Measurements from ENCODE around the gene BET1L. TPM values are rescaled to one million over a fixed set of nuclear protein-coding genes. Genes with fewer than 3 reads are reported as not detected.

BET1L gene
- total and polyA plus RNA-seq, 2 donors, result 9.3 to 27.7 TPM

GRCh38 chr11:235997-236773 lies 29.0 kb upstream of the BET1L start, which contains the start of gene SIRT3:
SIRT3 (minus strand) TSS chr11:236342; CDS start chr11:236328, 14 bp downstream.
- H3K4me3 ChIP-seq (ENCODE audit: low read length in 2 of 2), result peak within 1 kb of the TSS; percentile 65 to 98
- peaks cover 10 to 15% of the 10 kb centered on the region in 2 donors for H3K4me1 ChIP-seq (ENCODE audit: control insufficient read depth in 2 of 2, insufficient read depth in 2 of 2, low read length in 2 of 2)
- peak within 1 kb of the TSS; percentile 91 to 95 for H3K27ac ChIP-seq (ENCODE audit: low read depth in 1 of 2, low read length in 1 of 2)
- 1% methylated on average over 70 of the region's 70 CpGs for WGBS
- H3K36me3 ChIP-seq (ENCODE audit: control insufficient read depth in 2 of 2, insufficient read depth in 2 of 2, low read length in 1 of 2), result peaks cover 4 to 16% of the 10 kb centered on the region in 2 donors
- peak; percentile 56 to 90 (median 80) for DNase-seq (ENCODE audit: low read depth in 6 of 9, low spot score in 9 of 9)
- H3K9me3 ChIP-seq (ENCODE audit: control insufficient read depth in 2 of 2, insufficient read depth in 1 of 2, low read length in 1 of 2), result no peaks in the 10 kb centered on the region
- no peaks in the 10 kb centered on the region for H3K27me3 ChIP-seq (ENCODE audit: control insufficient read depth in 2 of 2, insufficient read depth in 1 of 2, low read length in 1 of 2)

DNA sequence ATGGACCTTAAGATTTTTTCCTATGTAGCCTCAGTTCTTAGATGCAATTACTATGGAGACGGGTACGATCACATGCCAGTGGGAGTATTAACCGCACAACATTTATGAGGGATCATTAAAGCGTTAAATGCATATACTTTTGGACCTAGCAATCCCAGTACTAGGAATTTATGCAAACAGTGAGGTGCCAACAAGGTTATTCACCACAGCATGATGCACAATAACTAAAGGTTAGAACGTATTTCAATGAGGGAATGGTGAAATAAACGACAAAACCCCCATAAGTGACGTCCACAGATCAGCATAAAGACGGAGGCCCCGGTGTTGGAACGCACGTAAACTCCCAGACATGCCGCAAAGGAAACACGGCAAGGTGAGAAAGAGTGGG lies 28.4 kb upstream of the BET1L start:
- H3K4me3 ChIP-seq (ENCODE audit: low read length in 2 of 2), result peak overlapping the region; percentile 65 to 84
- DNase-seq (ENCODE audit: low read depth in 6 of 9, low spot score in 9 of 9), result peak in 2 of 9 donors; percentile 19 to 33
- 7% methylated on average over 13 of the region's 13 CpGs for WGBS
- no peaks in the 10 kb centered on the region for H3K27me3 ChIP-seq (ENCODE audit: control insufficient read depth in 2 of 2, insufficient read depth in 1 of 2, low read length in 1 of 2)
- H3K9me3 ChIP-seq (ENCODE audit: control insufficient read depth in 2 of 2, insufficient read depth in 1 of 2, low read length in 1 of 2), result no peaks in the 10 kb centered on the region
- H3K36me3 ChIP-seq (ENCODE audit: control insufficient read depth in 2 of 2, insufficient read depth in 2 of 2, low read length in 1 of 2), result peaks cover 0 to 13% of the 10 kb centered on the region in 2 donors
- peaks cover 10 to 15% of the 10 kb centered on the region in 2 donors for H3K4me1 ChIP-seq (ENCODE audit: control insufficient read depth in 2 of 2, insufficient read depth in 2 of 2, low read length in 2 of 2)
- peak overlapping the region; percentile 82 to 95 for H3K27ac ChIP-seq (ENCODE audit: low read depth in 1 of 2, low read length in 1 of 2)

- Histone ChIP-seq H3K27ac (ENCODE audit: low read depth in 1 of 2, low read length in 1 of 2) (no peak overlapping the region), H3K27me3 (ENCODE audit: control insufficient read depth in 2 of 2, insufficient read depth in 1 of 2, low read length in 1 of 2) (no peaks in the 10 kb centered on the region), H3K4me1 (ENCODE audit: control insufficient read depth in 2 of 2, insufficient read depth in 2 of 2, low read length in 2 of 2) (peaks cover 10 to 15% of the 10 kb centered on the region in 2 donors), H3K4me3 (ENCODE audit: low read length in 2 of 2) (peak overlapping the region; percentile 65 to 84), H3K9me3 (ENCODE audit: control insufficient read depth in 2 of 2, insufficient read depth in 1 of 2, low read length in 1 of 2) (no peaks in the 10 kb centered on the region), H3K36me3 (ENCODE audit: control insufficient read depth in 2 of 2, insufficient read depth in 2 of 2, low read length in 1 of 2) (peaks cover 0 to 15% of the 10 kb centered on the region in 2 donors)
- WGBS, result 92% methylated on average over 8 of the region's 8 CpGs
- DNase-seq (ENCODE audit: low read depth in 6 of 9, low spot score in 9 of 9), result no peak
Measured at GRCh38 chr11:235180-235579, 28.0 kb upstream of the BET1L start.

- Histone ChIP-seq H3K27me3 (ENCODE audit: control insufficient read depth in 2 of 2, insufficient read depth in 1 of 2, low read length in 1 of 2) (no peaks in the 10 kb centered on the region), H3K9me3 (ENCODE audit: control insufficient read depth in 2 of 2, insufficient read depth in 1 of 2, low read length in 1 of 2) (no peaks in the 10 kb centered on the region), H3K4me1 (ENCODE audit: control insufficient read depth in 2 of 2, insufficient read depth in 2 of 2, low read length in 2 of 2) (peaks cover 9 to 15% of the 10 kb centered on the region in 2 donors), H3K36me3 (ENCODE audit: control insufficient read depth in 2 of 2, insufficient read depth in 2 of 2, low read length in 1 of 2) (peaks cover 0 to 3% of the 10 kb centered on the region in 2 donors), H3K27ac (ENCODE audit: low read depth in 1 of 2, low read length in 1 of 2) (no peak overlapping the region), H3K4me3 (ENCODE audit: low read length in 2 of 2) (no peak overlapping the region)
- DNase-seq (ENCODE audit: low read depth in 6 of 9, low spot score in 9 of 9), result no peak
- WGBS, result 97% methylated on average over 20 of the region's 20 CpGs
Measured at GRCh38 chr11:232783-233565, 25.8 kb upstream of the BET1L start.

DNA sequence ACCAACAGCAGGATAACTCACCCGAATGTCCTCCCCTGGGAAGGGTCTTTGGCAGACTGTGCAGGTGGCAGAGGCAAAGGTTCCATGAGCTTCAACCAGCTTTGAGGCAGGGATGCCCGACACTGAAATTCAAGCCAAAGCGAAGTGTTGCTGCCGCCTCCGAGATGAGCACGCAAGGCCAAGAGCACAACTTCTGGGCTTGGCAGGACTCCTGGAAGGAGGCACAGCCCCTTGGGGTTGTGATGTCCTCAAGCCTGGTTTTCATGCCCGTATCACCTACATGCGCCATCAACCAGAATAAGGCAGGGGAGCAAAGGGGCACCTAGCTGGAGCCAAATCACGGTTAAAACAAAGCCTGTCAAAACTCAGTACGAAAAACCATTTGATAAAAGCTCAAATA lies 23.2 kb upstream of the BET1L start:
- peaks cover 3 to 4% of the 10 kb centered on the region in 2 donors for H3K4me1 ChIP-seq (ENCODE audit: control insufficient read depth in 2 of 2, insufficient read depth in 2 of 2, low read length in 2 of 2)

DNA sequence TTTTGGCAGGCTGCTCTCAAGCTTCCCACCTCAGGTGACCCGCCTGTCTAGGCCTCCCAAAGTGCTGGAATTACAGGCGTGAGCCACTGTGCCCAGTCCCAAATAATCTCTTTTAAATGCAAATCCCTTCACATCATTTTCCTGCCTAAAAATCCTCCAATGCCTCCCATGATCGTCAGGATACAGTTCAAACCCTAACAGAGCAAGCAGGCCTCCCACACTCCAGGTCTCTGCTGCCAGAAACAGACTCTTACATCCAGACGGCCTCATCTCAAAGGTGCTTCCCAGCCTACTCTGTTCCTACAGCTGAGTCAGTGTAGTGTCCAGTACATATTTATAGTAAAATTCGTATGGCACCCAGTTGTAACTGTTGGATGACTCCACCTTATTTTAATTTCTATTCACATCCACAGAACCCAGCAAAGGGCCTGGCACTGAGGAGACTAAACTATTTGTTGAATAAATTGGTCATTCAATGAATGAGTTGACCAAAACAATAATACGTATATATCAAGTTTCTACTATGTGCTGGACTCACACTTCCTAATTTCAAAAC lies 20.7 kb upstream of the BET1L start:
- peaks cover 3 to 5% of the 10 kb centered on the region in 2 donors for H3K36me3 ChIP-seq (ENCODE audit: control insufficient read depth in 2 of 2, insufficient read depth in 2 of 2, low read length in 1 of 2)

More for the DNA sequence above, 23.2 kb upstream of the BET1L start:
- Histone ChIP-seq H3K36me3 (ENCODE audit: control insufficient read depth in 2 of 2, insufficient read depth in 2 of 2, low read length in 1 of 2) (peaks cover 0 to 3% of the 10 kb centered on the region in 2 donors), H3K4me3 (ENCODE audit: low read length in 2 of 2) (no peak overlapping the region), H3K27ac (ENCODE audit: low read depth in 1 of 2, low read length in 1 of 2) (no peak overlapping the region), H3K27me3 (ENCODE audit: control insufficient read depth in 2 of 2, insufficient read depth in 1 of 2, low read length in 1 of 2) (no peaks in the 10 kb centered on the region), H3K9me3 (ENCODE audit: control insufficient read depth in 2 of 2, insufficient read depth in 1 of 2, low read length in 1 of 2) (no peaks in the 10 kb centered on the region)
- DNase-seq (ENCODE audit: low read depth in 6 of 9, low spot score in 9 of 9), result no peak
- WGBS, result 98% methylated on average over 10 of the region's 10 CpGs

DNA sequence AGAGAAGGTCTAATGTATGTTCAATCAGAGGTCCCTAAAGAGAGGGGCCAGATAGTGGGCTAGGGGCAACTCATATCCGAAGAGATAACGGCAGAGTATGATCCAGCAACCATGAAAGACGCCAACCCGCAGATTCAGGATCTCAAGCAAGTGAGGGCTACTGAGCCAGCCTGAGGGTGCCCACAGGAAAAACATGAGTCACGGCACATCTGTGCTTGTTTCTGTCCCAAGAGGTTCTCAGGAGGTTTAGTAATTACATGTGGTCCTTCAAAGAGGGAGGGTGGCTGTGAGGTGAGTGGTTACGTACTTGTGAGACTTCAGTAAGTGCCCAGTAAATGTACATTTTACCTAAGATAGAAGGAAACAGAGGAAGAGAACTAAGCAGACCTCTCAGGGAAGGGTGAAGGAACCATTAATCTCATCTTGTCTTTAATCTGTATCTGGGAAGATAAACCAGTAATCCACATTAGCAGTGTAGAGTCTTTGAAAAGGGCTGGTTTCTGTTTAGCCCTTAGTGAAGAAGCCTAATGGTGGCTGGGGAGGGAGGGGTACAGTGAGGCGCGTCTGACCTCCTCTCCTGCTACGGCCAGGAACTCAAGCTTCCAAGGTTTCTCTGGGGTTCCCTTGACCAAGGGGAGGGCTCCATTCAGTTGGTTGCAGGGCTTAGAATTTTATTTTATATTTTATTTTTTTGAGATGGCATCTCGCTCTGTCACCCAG lies 18.7 kb upstream of the BET1L start:
- Histone ChIP-seq H3K36me3 (ENCODE audit: control insufficient read depth in 2 of 2, insufficient read depth in 2 of 2, low read length in 1 of 2) (peaks cover 3 to 10% of the 10 kb centered on the region in 2 donors), H3K27ac (ENCODE audit: low read depth in 1 of 2, low read length in 1 of 2) (no peak overlapping the region), H3K9me3 (ENCODE audit: control insufficient read depth in 2 of 2, insufficient read depth in 1 of 2, low read length in 1 of 2) (no peaks in the 10 kb centered on the region), H3K4me1 (ENCODE audit: control insufficient read depth in 2 of 2, insufficient read depth in 2 of 2, low read length in 2 of 2) (no peaks in the 10 kb centered on the region), H3K27me3 (ENCODE audit: control insufficient read depth in 2 of 2, insufficient read depth in 1 of 2, low read length in 1 of 2) (no peaks in the 10 kb centered on the region), H3K4me3 (ENCODE audit: low read length in 2 of 2) (no peak overlapping the region)
- no peak for DNase-seq (ENCODE audit: low read depth in 6 of 9, low spot score in 9 of 9)
- WGBS, result 98% methylated on average over 10 of the region's 10 CpGs

More for the DNA sequence above, 20.7 kb upstream of the BET1L start:
- no peak for DNase-seq (ENCODE audit: low read depth in 6 of 9, low spot score in 9 of 9)
- WGBS, result 94% methylated on average over 6 of the region's 6 CpGs
- Histone ChIP-seq H3K27me3 (ENCODE audit: control insufficient read depth in 2 of 2, insufficient read depth in 1 of 2, low read length in 1 of 2) (no peaks in the 10 kb centered on the region), H3K27ac (ENCODE audit: low read depth in 1 of 2, low read length in 1 of 2) (no peak overlapping the region), H3K4me1 (ENCODE audit: control insufficient read depth in 2 of 2, insufficient read depth in 2 of 2, low read length in 2 of 2) (no peaks in the 10 kb centered on the region), H3K4me3 (ENCODE audit: low read length in 2 of 2) (no peak overlapping the region), H3K9me3 (ENCODE audit: control insufficient read depth in 2 of 2, insufficient read depth in 1 of 2, low read length in 1 of 2) (no peaks in the 10 kb centered on the region)

DNA sequence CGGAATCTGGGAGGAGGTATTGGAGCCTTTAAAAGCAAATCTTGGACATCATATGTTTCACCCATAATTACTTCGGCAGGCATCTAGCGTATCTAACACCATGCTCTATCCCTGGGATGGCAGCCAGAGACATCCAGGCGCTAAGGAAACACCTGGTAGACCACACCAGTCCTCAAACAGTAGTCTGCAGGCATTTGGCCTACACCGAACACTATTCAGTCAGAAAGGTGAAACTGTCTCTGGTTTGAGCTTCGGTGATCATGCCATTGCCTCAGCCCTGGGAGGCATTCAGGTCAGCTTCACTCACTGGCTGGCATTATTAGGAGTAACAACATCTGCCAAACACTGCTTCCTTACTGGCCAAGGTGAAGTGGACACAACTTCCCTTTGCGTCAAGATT lies 17.2 kb upstream of the BET1L start:
- Histone ChIP-seq H3K9me3 (ENCODE audit: control insufficient read depth in 2 of 2, insufficient read depth in 1 of 2, low read length in 1 of 2) (no peaks in the 10 kb centered on the region), H3K4me3 (ENCODE audit: low read length in 2 of 2) (no peak overlapping the region), H3K4me1 (ENCODE audit: control insufficient read depth in 2 of 2, insufficient read depth in 2 of 2, low read length in 2 of 2) (no peaks in the 10 kb centered on the region), H3K27ac (ENCODE audit: low read depth in 1 of 2, low read length in 1 of 2) (no peak overlapping the region), H3K36me3 (ENCODE audit: control insufficient read depth in 2 of 2, insufficient read depth in 2 of 2, low read length in 1 of 2) (peaks cover 0 to 10% of the 10 kb centered on the region in 2 donors), H3K27me3 (ENCODE audit: control insufficient read depth in 2 of 2, insufficient read depth in 1 of 2, low read length in 1 of 2) (no peaks in the 10 kb centered on the region)
- DNase-seq (ENCODE audit: low read depth in 6 of 9, low spot score in 9 of 9), result no peak
- 79% methylated on average over 7 of the region's 7 CpGs for WGBS

Measured in thymus (tissue), 11 donors.